Endothelial cell of umbilical vein (primary cell): Measurements from ENCODE around the gene TMEM252. TPM values are rescaled to one million over a fixed set of nuclear protein-coding genes. Genes with fewer than 3 reads are reported as not detected.

Source experiments
- BruUV-seq: library from RNA; stranded (reverse); fragments of 400-500 nt; replicated peaks from 2 replicates; lab custom pipeline; 2021; lab: Mats Ljungman, UMichigan
- CTCF ChIA-PET: fragments of 300-600, 350-600 bp; sonication (Branson Sonifier 250); formaldehyde crosslinking; loops from one replicate; lab custom pipeline; 2021; ENCODE audit warnings: antibody characterized with exemption, inconsistent platforms; lab: Charles Lee
- POLR2A ChIA-PET: fragments of 300-600, 350-600 bp; sonication (Branson Sonifier 250); formaldehyde crosslinking; loops from one replicate; lab custom pipeline; 2021; ENCODE audit warnings: antibody characterized with exemption, inconsistent platforms; lab: Charles Lee
- DNase-seq: peaks from one replicate; pipeline ENCODE4 v3.0.0-alpha.2; 2011; ENCODE audit warnings: low read depth, low spot score
- FAIRE-seq: peaks from 2 replicates; lab custom pipeline; 2011; peaks lifted over from hg19 to GRCh38; lab: Jason Lieb, UNC
- H2AFZ ChIP-seq: 2 replicates; pipeline ENCODE4 v1.6.0; 2012; ENCODE audit warnings: low read depth, low read length, control low read depth, inconsistent platforms
- H3K27ac ChIP-seq: 2 replicates; pipeline ENCODE4 v1.5.1; 2011; ENCODE audit warnings: low read depth, mild to moderate bottlenecking, control low read depth, low read length, moderate library complexity; ENCODE audit not compliant: insufficient read depth
- H3K27me3 ChIP-seq, 2 experiments: 2 replicates each; pipeline versions ENCODE4 v1.6.0 to v1.6.1; 2011; ENCODE audit warnings: low read length in 2 of 2, mixed read lengths in 1 of 2; ENCODE audit not compliant: control insufficient read depth in 2 of 2, insufficient read depth in 2 of 2
- H3K36me3 ChIP-seq, 2 experiments: 2 replicates in 1 of 2; 3 replicates in 1 of 2; pipeline ENCODE4 v1.5.1; 2011; ENCODE audit warnings: low read length in 2 of 2, mild to moderate bottlenecking in 1 of 2, moderate library complexity in 1 of 2; ENCODE audit not compliant: control insufficient read depth in 2 of 2, insufficient read depth in 2 of 2; ENCODE audit errors: extremely low read depth in 1 of 2
- H3K4me1 ChIP-seq: 3 replicates; pipeline ENCODE4 v1.5.1; 2011; ENCODE audit warnings: mild to moderate bottlenecking, low read length; ENCODE audit not compliant: control insufficient read depth, insufficient read depth; ENCODE audit errors: extremely low read depth
- H3K4me2 ChIP-seq: 2 replicates; pipeline ENCODE4 v1.6.1; 2011; ENCODE audit warnings: low read length, control low read depth, mixed read lengths; ENCODE audit not compliant: insufficient read depth
- H3K4me3 ChIP-seq, 3 experiments: fragments of 200-600 bp in 1 of 3; sonication (generic), shearing (Covaris generic) in 1 of 3; replicated peaks in 1 of 3; 2 replicates each; pipeline ENCODE4 v1.5.1; 2011 to 2016; ENCODE audit warnings: control low read depth in 3 of 3, low read length in 3 of 3, mild to moderate bottlenecking in 2 of 3, inconsistent platforms in 1 of 3, low read depth in 1 of 3, moderate library complexity in 1 of 3; ENCODE audit not compliant: insufficient read depth in 1 of 3
- H3K79me2 ChIP-seq: 2 replicates; pipeline ENCODE4 v1.6.0; 2012; ENCODE audit warnings: low read length, inconsistent platforms; ENCODE audit not compliant: control insufficient read depth, insufficient read depth
- H3K9ac ChIP-seq: replicated peaks from 2 replicates; pipeline ENCODE3; 2011; ENCODE audit warnings: low read length, control low read depth; ENCODE audit not compliant: insufficient read depth; ENCODE audit errors: extremely low read depth
- H3K9me1 ChIP-seq: replicated peaks from 3 replicates; pipeline ENCODE4 v1.6.0; 2011; ENCODE audit warnings: mild to moderate bottlenecking, low read length; ENCODE audit not compliant: control insufficient read depth, insufficient read depth; ENCODE audit errors: extremely low read depth
- H3K9me3 ChIP-seq: replicated peaks from 2 replicates; pipeline ENCODE4 v1.5.1; 2012; ENCODE audit warnings: low read length, inconsistent platforms; ENCODE audit not compliant: control insufficient read depth, insufficient read depth
- H4K20me1 ChIP-seq: replicated peaks from 2 replicates; pipeline ENCODE3; 2011; ENCODE audit warnings: mild to moderate bottlenecking, low read length; ENCODE audit not compliant: control insufficient read depth, insufficient read depth; ENCODE audit errors: extremely low read depth
- EZH2 ChIP-seq: IDR thresholded peaks from 2 replicates; pipeline ENCODE4 v1.6.1; 2012; ENCODE audit warnings: borderline replicate concordance, low read depth, mild to moderate bottlenecking, moderate library complexity, low read length, inconsistent platforms; ENCODE audit not compliant: severe bottlenecking
- FOS ChIP-seq: IDR thresholded peaks from 2 replicates; pipeline ENCODE4 v1.6.1; 2011; ENCODE audit warnings: mild to moderate bottlenecking, low read length, moderate library complexity, borderline replicate concordance; ENCODE audit not compliant: insufficient read depth
- GATA2 ChIP-seq: IDR thresholded peaks from 2 replicates; pipeline ENCODE4 v1.7.0; 2011; ENCODE audit warnings: low read depth, mild to moderate bottlenecking, moderate library complexity, mixed read lengths, low read length; ENCODE audit not compliant: insufficient read length, insufficient read depth
- JUN ChIP-seq: IDR thresholded peaks from 2 replicates; pipeline ENCODE4 v1.6.1; 2011; ENCODE audit warnings: borderline replicate concordance, low read depth; ENCODE audit not compliant: insufficient read length, insufficient read depth
- MAX ChIP-seq: IDR thresholded peaks from 2 replicates; pipeline ENCODE4 v1.6.1; 2011; ENCODE audit not compliant: insufficient read depth, insufficient read length
- MYC ChIP-seq: IDR thresholded peaks from one replicate; pipeline ENCODE4 v1.6.1; 2011; ENCODE audit warnings: mild to moderate bottlenecking, low read depth, low read length
- POLR2A ChIP-seq: IDR thresholded peaks from 2 replicates; pipeline ENCODE4 v1.6.1; 2012; ENCODE audit warnings: low read depth, mild to moderate bottlenecking, control low read depth, low read length
- POLR2AphosphoS5 ChIP-seq: IDR thresholded peaks from 2 replicates; pipeline ENCODE4 v1.6.1; 2012; ENCODE audit warnings: low read depth, mild to moderate bottlenecking, control low read depth, low read length, moderate library complexity; ENCODE audit not compliant: insufficient read depth
- dilution Hi-C: fragments of 300-500 bp; cut with MboI; formaldehyde crosslinking; loops from one replicate; pipeline ENCODE4 v1.15.0; 2019; ENCODE audit warnings: low sequenced_read_pairs; ENCODE audit not compliant: extremely low pct_ligation_motif_present
- intact Hi-C: fragments of 100-400 bp; cut with micrococcal nuclease; formaldehyde crosslinking; loops from one replicate; pipeline ENCODE4 v1.10.0; 2022
- polyA plus RNA-seq, 4 experiments: library from polyadenylated mRNA; depleted of rRNA in 3 of 4; stranded (reverse) in 3 of 4; unstranded in 1 of 4; fragments of >200 nt; gene quantifications; 2 replicates each; pipeline versions ENCODE4 v1.2.1 to v1.2.3, GENCODE V29; 2011 to 2012; ENCODE audit warnings: missing spikeins in 1 of 4
- total RNA-seq: library from RNA; stranded (reverse); gene quantifications from 2 replicates; pipeline ENCODE4 v1.2.3, GENCODE V29; 2021
- TF ChIP-seq, protein P1 (sequence below), 2 donors: IDR thresholded peaks; 1 replicate in 1 of 2; 2 replicates in 1 of 2; pipeline ENCODE4 v1.5.1; 2011; ENCODE audit warnings: low read length in 2 of 2, mild to moderate bottlenecking in 2 of 2, moderate library complexity in 2 of 2, control low read depth in 1 of 2, inconsistent platforms in 1 of 2, low read depth in 1 of 2; ENCODE audit not compliant: insufficient read depth in 1 of 2; ENCODE audit errors: extremely low read depth in 1 of 2

Gene TMEM252
- total and polyA plus RNA-seq, 2 donors (not counting 3 experiments of a cell fraction or from before 2014, with no cell fraction given): not detected

- no peak overlapping the region for H3K27ac ChIP-seq
- H3K9me1 ChIP-seq: no peaks in the 10 kb centered on the region
- intact Hi-C loops: no loop called here
- CTCF ChIA-PET: no interaction called here
- H3K36me3 ChIP-seq: no peaks in the 10 kb centered on the region
- H3K4me1 ChIP-seq: no peaks in the 10 kb centered on the region
- DNase-seq: no peak
- dilution Hi-C loops: no loop called here
- FAIRE-seq: no peak
- no peak overlapping the region for H3K4me3 ChIP-seq
- POLR2A ChIA-PET: no interaction called here
- no peak overlapping the region for H3K4me2 ChIP-seq
- H3K27me3 ChIP-seq: no peaks in the 10 kb centered on the region
- TF ChIP-seq FOS (no peak), GATA2 (no peak), MYC (no peak), POLR2AphosphoS5 (no peak), JUN (no peak), MAX (no peak), EZH2 (no peak), POLR2A (no peak)
- TF ChIP-seq, protein P1, sequence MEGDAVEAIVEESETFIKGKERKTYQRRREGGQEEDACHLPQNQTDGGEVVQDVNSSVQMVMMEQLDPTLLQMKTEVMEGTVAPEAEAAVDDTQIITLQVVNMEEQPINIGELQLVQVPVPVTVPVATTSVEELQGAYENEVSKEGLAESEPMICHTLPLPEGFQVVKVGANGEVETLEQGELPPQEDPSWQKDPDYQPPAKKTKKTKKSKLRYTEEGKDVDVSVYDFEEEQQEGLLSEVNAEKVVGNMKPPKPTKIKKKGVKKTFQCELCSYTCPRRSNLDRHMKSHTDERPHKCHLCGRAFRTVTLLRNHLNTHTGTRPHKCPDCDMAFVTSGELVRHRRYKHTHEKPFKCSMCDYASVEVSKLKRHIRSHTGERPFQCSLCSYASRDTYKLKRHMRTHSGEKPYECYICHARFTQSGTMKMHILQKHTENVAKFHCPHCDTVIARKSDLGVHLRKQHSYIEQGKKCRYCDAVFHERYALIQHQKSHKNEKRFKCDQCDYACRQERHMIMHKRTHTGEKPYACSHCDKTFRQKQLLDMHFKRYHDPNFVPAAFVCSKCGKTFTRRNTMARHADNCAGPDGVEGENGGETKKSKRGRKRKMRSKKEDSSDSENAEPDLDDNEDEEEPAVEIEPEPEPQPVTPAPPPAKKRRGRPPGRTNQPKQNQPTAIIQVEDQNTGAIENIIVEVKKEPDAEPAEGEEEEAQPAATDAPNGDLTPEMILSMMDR (IDR thresholded peaks at IDR 0.05; ENCODE audit: extremely low read depth in 1 of 2, insufficient read depth in 1 of 2, low read depth in 1 of 2, low read length in 2 of 2): no peak
- no peaks in the 10 kb centered on the region for H3K79me2 ChIP-seq
- no TSS peak for BruUV-seq
- no peaks in the 10 kb centered on the region for H3K9me3 ChIP-seq
- H3K9ac ChIP-seq: no peak overlapping the region
- no peaks in the 10 kb centered on the region for H4K20me1 ChIP-seq
- no peak overlapping the region for H2AFZ ChIP-seq
Measured at GRCh38 chr9:68546596-68547390, 6.1 kb upstream of the TMEM252 start.
